ENCODE data around the gene P4HA2. TPM values are rescaled to one million over a fixed set of nuclear protein-coding genes. Genes with fewer than 3 reads are reported as not detected.

The P4HA2 gene
- total RNA-seq, 2 experiments from 2014 or later, result 2.3 to 2.5 TPM

- ChIA-PET POLR2A (no interaction called here), CTCF (interaction anchor here (0.5 to 3.2 kb wide), 2 partner anchors 14 to 393 kb away, joined by 3 to 8 read pairs; no protein-coding TSS in a partner anchor)
- no peak overlapping the region for H3K4me3 Mint-ChIP-seq
- no peaks in the 10 kb centered on the region for H3K4me1 Mint-ChIP-seq
- no peak overlapping the region for H3K27ac Mint-ChIP-seq
- no peaks in the 10 kb centered on the region for H3K27me3 Mint-ChIP-seq
- H3K9me3 Mint-ChIP-seq, result no peaks in the 10 kb centered on the region
- DNase-seq, result no peak
- H3K36me3 Mint-ChIP-seq (ENCODE audit: low read depth), result no peaks in the 10 kb centered on the region
These were observed 17.6 kb downstream of the P4HA2 start for GRCh38 chr5:132209901-132210545.

- no peak for DNase-seq
- POLR2A ChIA-PET, result no interaction called here
- no peak overlapping the region for H3K27ac Mint-ChIP-seq
- CTCF ChIA-PET, result interaction anchor here (0.6 to 2.4 kb wide), 2 partner anchors 9 to 19 kb away, joined by 3 to 11 read pairs; no protein-coding TSS in a partner anchor
- no peaks in the 10 kb centered on the region for H3K9me3 Mint-ChIP-seq
- no peak overlapping the region for H3K4me3 Mint-ChIP-seq
- no peaks in the 10 kb centered on the region for H3K27me3 Mint-ChIP-seq
- H3K4me1 Mint-ChIP-seq, result no peaks in the 10 kb centered on the region
- no peaks in the 10 kb centered on the region for H3K36me3 Mint-ChIP-seq (ENCODE audit: low read depth)
These were observed 18.5 kb downstream of the P4HA2 start for GRCh38 chr5:132209131-132209530.

GRCh38 chr5:132207778-132208177, 19.9 kb downstream of the P4HA2 start:
- H3K4me3 Mint-ChIP-seq, result no peak overlapping the region
- H3K27ac Mint-ChIP-seq, result no peak overlapping the region
- no peaks in the 10 kb centered on the region for H3K36me3 Mint-ChIP-seq (ENCODE audit: low read depth)
- ChIA-PET CTCF (interaction anchor here (0.9 to 2.4 kb wide), 3 partner anchors 12 to 147 kb away, joined by 3 to 11 read pairs (median 3); partner anchors contain the start of gene IL3), POLR2A (no interaction called here)
- H3K9me3 Mint-ChIP-seq, result no peaks in the 10 kb centered on the region
- no peaks in the 10 kb centered on the region for H3K27me3 Mint-ChIP-seq
- DNase-seq, result no peak
- H3K4me1 Mint-ChIP-seq, result no peaks in the 10 kb centered on the region

GRCh38 chr5:132206782-132207181, 20.9 kb downstream of the P4HA2 start:
- ChIA-PET CTCF (interaction anchor here (1.1 to 2.4 kb wide), 2 partner anchors 17 to 179 kb away, joined by 3 to 11 read pairs; no protein-coding TSS in a partner anchor), POLR2A (no interaction called here)
- DNase-seq, result no peak
- Mint-ChIP-seq H3K27me3 (no peaks in the 10 kb centered on the region), H3K9me3 (no peaks in the 10 kb centered on the region), H3K4me1 (no peaks in the 10 kb centered on the region), H3K4me3 (no peak overlapping the region), H3K27ac (no peak overlapping the region), H3K36me3 (ENCODE audit: low read depth) (no peaks in the 10 kb centered on the region)

GRCh38 chr5:132205385-132206125, 22.1 kb downstream of the P4HA2 start:
- ChIA-PET POLR2A (no interaction called here), CTCF (interaction anchor here (1.1 to 1.5 kb wide), 2 partner anchors 16 to 178 kb away, joined by 3 to 4 read pairs; no protein-coding TSS in a partner anchor)
- Mint-ChIP-seq H3K27ac (no peak overlapping the region), H3K9me3 (no peaks in the 10 kb centered on the region), H3K4me3 (no peak overlapping the region), H3K27me3 (peaks cover 3% of the 10 kb centered on the region), H3K36me3 (ENCODE audit: low read depth) (no peaks in the 10 kb centered on the region), H3K4me1 (no peaks in the 10 kb centered on the region)
- DNase-seq, result no peak

GRCh38 chr5:132204371-132205135, 23.1 kb downstream of the P4HA2 start:
- no peak for DNase-seq
- H3K27ac Mint-ChIP-seq, result no peak overlapping the region
- ChIA-PET CTCF (interaction anchor here (1.5 to 1.6 kb wide), 2 partner anchors 11 to 15 kb away, joined by 4 to 5 read pairs; no protein-coding TSS in a partner anchor), POLR2A (no interaction called here)
- H3K27me3 Mint-ChIP-seq, result peaks cover 5% of the 10 kb centered on the region
- no peaks in the 10 kb centered on the region for H3K4me1 Mint-ChIP-seq
- H3K36me3 Mint-ChIP-seq (ENCODE audit: low read depth), result no peaks in the 10 kb centered on the region
- no peaks in the 10 kb centered on the region for H3K9me3 Mint-ChIP-seq
- H3K4me3 Mint-ChIP-seq, result no peak overlapping the region

GRCh38 chr5:132203916-132204315, 23.7 kb downstream of the P4HA2 start:
- CTCF ChIA-PET, result interaction anchor here (1.6 kb wide), 1 partner anchor 10 kb away, joined by 5 read pairs; no protein-coding TSS in a partner anchor
- no peaks in the 10 kb centered on the region for H3K36me3 Mint-ChIP-seq (ENCODE audit: low read depth)
- peaks cover 5% of the 10 kb centered on the region for H3K27me3 Mint-ChIP-seq
- no peak for DNase-seq
- POLR2A ChIA-PET, result no interaction called here
- no peak overlapping the region for H3K27ac Mint-ChIP-seq
- no peaks in the 10 kb centered on the region for H3K9me3 Mint-ChIP-seq
- H3K4me1 Mint-ChIP-seq, result no peaks in the 10 kb centered on the region
- H3K4me3 Mint-ChIP-seq, result no peak overlapping the region

- H3K4me3 Mint-ChIP-seq, result no peak overlapping the region
- H3K27ac Mint-ChIP-seq, result no peak overlapping the region
- H3K9me3 Mint-ChIP-seq, result no peaks in the 10 kb centered on the region
- POLR2A ChIA-PET, result no interaction called here
- DNase-seq, result no peak
- no peaks in the 10 kb centered on the region for H3K4me1 Mint-ChIP-seq
- CTCF ChIA-PET, result interaction anchor here (1.6 kb wide), 1 partner anchor 9 kb away, joined by 5 read pairs; no protein-coding TSS in a partner anchor
- no peaks in the 10 kb centered on the region for H3K36me3 Mint-ChIP-seq (ENCODE audit: low read depth)
- peaks cover 5% of the 10 kb centered on the region for H3K27me3 Mint-ChIP-seq
These were observed 24.2 kb downstream of the P4HA2 start for GRCh38 chr5:132203464-132203818.

- ChIA-PET POLR2A (no interaction called here), CTCF (interaction anchor here (1.6 kb wide), 1 partner anchor 9 kb away, joined by 5 read pairs; no protein-coding TSS in a partner anchor)
- Mint-ChIP-seq H3K9me3 (no peaks in the 10 kb centered on the region), H3K4me1 (no peaks in the 10 kb centered on the region), H3K27ac (no peak overlapping the region), H3K4me3 (no peak overlapping the region), H3K27me3 (peaks cover 5% of the 10 kb centered on the region), H3K36me3 (ENCODE audit: low read depth) (no peaks in the 10 kb centered on the region)
- no peak for DNase-seq
These were observed 24.8 kb downstream of the P4HA2 start for GRCh38 chr5:132202711-132203463.

GRCh38 chr5:132199116-132199680, 28.5 kb downstream of the P4HA2 start:
- ChIA-PET CTCF (interaction anchor here (0.5 to 1.2 kb wide), 3 partner anchors 9 to 1024 kb away, joined by 3 to 5 read pairs (median 3); no protein-coding TSS in a partner anchor), POLR2A (no interaction called here)
- peaks cover 5% of the 10 kb centered on the region for H3K27me3 Mint-ChIP-seq
- peaks cover 1% of the 10 kb centered on the region for H3K36me3 Mint-ChIP-seq (ENCODE audit: low read depth)
- H3K27ac Mint-ChIP-seq, result no peak overlapping the region
- H3K4me1 Mint-ChIP-seq, result no peaks in the 10 kb centered on the region
- no peak overlapping the region for H3K4me3 Mint-ChIP-seq
- H3K9me3 Mint-ChIP-seq, result no peaks in the 10 kb centered on the region
- DNase-seq, result no peak

- H3K9me3 Mint-ChIP-seq, result no peaks in the 10 kb centered on the region
- ChIA-PET CTCF (interaction anchor here (1.2 kb wide), 1 partner anchor 8 kb away, joined by 5 read pairs; no protein-coding TSS in a partner anchor), POLR2A (no interaction called here)
- H3K4me1 Mint-ChIP-seq, result no peaks in the 10 kb centered on the region
- no peak overlapping the region for H3K4me3 Mint-ChIP-seq
- no peak overlapping the region for H3K27ac Mint-ChIP-seq
- H3K36me3 Mint-ChIP-seq (ENCODE audit: low read depth), result peaks cover 1% of the 10 kb centered on the region
- no peak for DNase-seq
- peaks cover 5% of the 10 kb centered on the region for H3K27me3 Mint-ChIP-seq
These were observed 29.1 kb downstream of the P4HA2 start for GRCh38 chr5:132198571-132198970.

- CTCF ChIA-PET, result interaction anchor here (1.0 kb wide), 1 partner anchor 12 kb away, joined by 3 read pairs; no protein-coding TSS in a partner anchor
- POLR2A ChIA-PET, result no interaction called here
- no peak for DNase-seq
- no peaks in the 10 kb centered on the region for H3K9me3 Mint-ChIP-seq
- peaks cover 2% of the 10 kb centered on the region for H3K27me3 Mint-ChIP-seq
- no peak overlapping the region for H3K4me3 Mint-ChIP-seq
- H3K36me3 Mint-ChIP-seq (ENCODE audit: low read depth), result peaks cover 1% of the 10 kb centered on the region
- no peaks in the 10 kb centered on the region for H3K4me1 Mint-ChIP-seq
- no peak overlapping the region for H3K27ac Mint-ChIP-seq
These were observed 31.9 kb downstream of the P4HA2 start for GRCh38 chr5:132195727-132196126.

Measured in activated CD4-positive, alpha-beta T cell treated with anti-CD3 and anti-CD28 coated beads, Interleukin-2, amount 10 ng/mL, durations not matched to agents 7 days and 5 days (primary cell).